ENCODE data around the gene RCOR2.

- TF ChIP-seq, protein P1, sequence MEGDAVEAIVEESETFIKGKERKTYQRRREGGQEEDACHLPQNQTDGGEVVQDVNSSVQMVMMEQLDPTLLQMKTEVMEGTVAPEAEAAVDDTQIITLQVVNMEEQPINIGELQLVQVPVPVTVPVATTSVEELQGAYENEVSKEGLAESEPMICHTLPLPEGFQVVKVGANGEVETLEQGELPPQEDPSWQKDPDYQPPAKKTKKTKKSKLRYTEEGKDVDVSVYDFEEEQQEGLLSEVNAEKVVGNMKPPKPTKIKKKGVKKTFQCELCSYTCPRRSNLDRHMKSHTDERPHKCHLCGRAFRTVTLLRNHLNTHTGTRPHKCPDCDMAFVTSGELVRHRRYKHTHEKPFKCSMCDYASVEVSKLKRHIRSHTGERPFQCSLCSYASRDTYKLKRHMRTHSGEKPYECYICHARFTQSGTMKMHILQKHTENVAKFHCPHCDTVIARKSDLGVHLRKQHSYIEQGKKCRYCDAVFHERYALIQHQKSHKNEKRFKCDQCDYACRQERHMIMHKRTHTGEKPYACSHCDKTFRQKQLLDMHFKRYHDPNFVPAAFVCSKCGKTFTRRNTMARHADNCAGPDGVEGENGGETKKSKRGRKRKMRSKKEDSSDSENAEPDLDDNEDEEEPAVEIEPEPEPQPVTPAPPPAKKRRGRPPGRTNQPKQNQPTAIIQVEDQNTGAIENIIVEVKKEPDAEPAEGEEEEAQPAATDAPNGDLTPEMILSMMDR (IDR thresholded peaks at IDR 0.05): no peak
- no peak for TF ChIP-seq ZFX (IDR thresholded peaks at IDR 0.05; ENCODE audit: borderline replicate concordance)
Observed at GRCh38 chr11:63916837-63917691, at the start of gene RCOR2.
